KMS-11 (cell line): ENCODE measurements around the gene ATXN2.

Experiments
- H2AFZ ChIP-seq: fragments of 200-600 bp; sonication (generic); 2 replicates; pipeline ENCODE4 v1.6.1; 2016; ENCODE audit warnings: antibody characterized with exemption, mixed run types, low read depth
- H3K27ac ChIP-seq: fragments of 200-600 bp; sonication (generic); 2 replicates; pipeline ENCODE4 v1.6.1; 2016; ENCODE audit warnings: mild to moderate bottlenecking, mixed run types
- H3K27me3 ChIP-seq: fragments of 200-600 bp; sonication (generic); 2 replicates; pipeline ENCODE4 v1.6.1; 2017; ENCODE audit warnings: mild to moderate bottlenecking, low read depth, mixed run types, moderate library complexity; ENCODE audit not compliant: insufficient read depth
- H3K36me3 ChIP-seq: fragments of 200-600 bp; sonication (generic); 2 replicates; pipeline ENCODE4 v1.6.1; 2017; ENCODE audit warnings: mild to moderate bottlenecking, mixed run types; ENCODE audit not compliant: insufficient read depth
- H3K4me1 ChIP-seq: fragments of 200-600 bp; sonication (generic); 2 replicates; pipeline ENCODE4 v1.6.1; 2016; ENCODE audit warnings: mild to moderate bottlenecking, low read depth, mixed run types; ENCODE audit not compliant: poor library complexity, severe bottlenecking
- H3K4me2 ChIP-seq: fragments of 200-600 bp; sonication (generic); 2 replicates; pipeline ENCODE4 v1.7.0; 2016; ENCODE audit warnings: mild to moderate bottlenecking, mixed run types
- H3K4me3 ChIP-seq: fragments of 200-600 bp; sonication (generic); IDR thresholded peaks from 2 replicates; pipeline ENCODE4 v1.6.1; 2017; ENCODE audit warnings: low read depth, low read length, mixed read lengths; ENCODE audit not compliant: insufficient read depth
- H3K79me2 ChIP-seq: fragments of 200-600 bp; sonication (generic); 2 replicates; pipeline ENCODE4 v1.6.1; 2016; ENCODE audit warnings: low read depth, mixed run types; ENCODE audit not compliant: insufficient read depth
- H3K9ac ChIP-seq: fragments of 200-600 bp; sonication (generic); 2 replicates; pipeline ENCODE4 v1.6.1; 2016; ENCODE audit warnings: mild to moderate bottlenecking, mixed run types
- H4K20me1 ChIP-seq: fragments of 200-600 bp; sonication (generic); 2 replicates; pipeline ENCODE4 v1.6.1; 2016; ENCODE audit warnings: mild to moderate bottlenecking, mixed run types; ENCODE audit not compliant: insufficient read depth
- TF ChIP-seq, protein P1 (sequence below): fragments of 200-600 bp; sonication (generic); conservative IDR thresholded peaks from 2 replicates; pipeline ENCODE4 v1.6.1; 2017; ENCODE audit warnings: low read depth, mild to moderate bottlenecking, antibody characterized with exemption, low read length, moderate library complexity, mixed read lengths

The ATXN2 gene

DNA sequence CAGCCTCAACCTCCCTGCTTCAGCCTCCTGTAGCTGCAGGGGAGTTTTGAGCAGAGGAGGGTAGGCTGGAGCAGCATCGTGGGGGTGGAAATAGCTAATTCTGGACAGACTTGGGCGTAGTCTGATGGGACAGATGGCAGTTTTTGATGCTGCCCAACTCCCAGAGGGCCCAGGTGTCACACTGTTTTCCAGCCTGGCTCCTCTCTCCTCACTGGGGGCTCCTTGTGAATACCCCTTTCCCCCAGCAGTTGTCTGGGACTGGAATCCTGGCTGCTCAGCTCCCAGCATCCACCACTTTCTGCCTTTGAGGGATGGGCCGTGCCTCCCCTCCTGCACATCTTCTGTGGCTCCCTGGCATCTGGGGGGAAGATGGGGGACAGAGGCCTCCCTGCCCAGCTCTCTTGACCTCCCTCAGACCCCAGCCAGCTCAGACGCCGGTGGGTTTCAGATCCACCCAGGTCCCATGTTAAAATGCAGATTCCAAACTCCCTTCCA, 159.4 kb downstream of the ATXN2 start:
- Histone ChIP-seq H3K9ac (no peak overlapping the region), H3K27ac (peak overlapping the region; percentile 96; the same call in 1 of the 2 replicates)

DNA sequence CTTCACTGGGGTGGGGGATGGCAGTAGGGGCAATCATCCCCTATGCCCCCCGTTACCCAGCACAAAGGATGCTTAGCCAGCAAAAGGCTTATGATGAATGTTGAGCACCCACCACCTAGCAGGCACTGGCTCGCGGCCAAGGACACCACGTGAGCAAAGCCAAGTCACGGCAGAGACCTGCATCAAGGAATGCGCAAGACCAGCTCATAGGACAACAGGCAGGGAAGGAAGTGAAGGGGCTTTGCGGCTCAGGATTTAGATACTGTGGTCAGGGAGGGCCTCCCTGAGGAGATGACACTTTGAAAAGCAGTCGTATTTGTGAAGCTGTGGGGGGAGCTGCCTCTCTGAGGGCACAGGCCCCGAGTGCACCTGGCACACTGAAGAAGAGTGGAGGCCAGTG, 160.6 kb downstream of the ATXN2 start:
- H3K4me2 ChIP-seq: peak overlapping the region; percentile 63
- no peak overlapping the region for H2AFZ ChIP-seq
- H3K27ac ChIP-seq: peak overlapping the region; percentile 96
- peak overlapping the region; percentile 15; the same call in 1 of the 2 replicates for H3K9ac ChIP-seq
- TF ChIP-seq, protein P1, sequence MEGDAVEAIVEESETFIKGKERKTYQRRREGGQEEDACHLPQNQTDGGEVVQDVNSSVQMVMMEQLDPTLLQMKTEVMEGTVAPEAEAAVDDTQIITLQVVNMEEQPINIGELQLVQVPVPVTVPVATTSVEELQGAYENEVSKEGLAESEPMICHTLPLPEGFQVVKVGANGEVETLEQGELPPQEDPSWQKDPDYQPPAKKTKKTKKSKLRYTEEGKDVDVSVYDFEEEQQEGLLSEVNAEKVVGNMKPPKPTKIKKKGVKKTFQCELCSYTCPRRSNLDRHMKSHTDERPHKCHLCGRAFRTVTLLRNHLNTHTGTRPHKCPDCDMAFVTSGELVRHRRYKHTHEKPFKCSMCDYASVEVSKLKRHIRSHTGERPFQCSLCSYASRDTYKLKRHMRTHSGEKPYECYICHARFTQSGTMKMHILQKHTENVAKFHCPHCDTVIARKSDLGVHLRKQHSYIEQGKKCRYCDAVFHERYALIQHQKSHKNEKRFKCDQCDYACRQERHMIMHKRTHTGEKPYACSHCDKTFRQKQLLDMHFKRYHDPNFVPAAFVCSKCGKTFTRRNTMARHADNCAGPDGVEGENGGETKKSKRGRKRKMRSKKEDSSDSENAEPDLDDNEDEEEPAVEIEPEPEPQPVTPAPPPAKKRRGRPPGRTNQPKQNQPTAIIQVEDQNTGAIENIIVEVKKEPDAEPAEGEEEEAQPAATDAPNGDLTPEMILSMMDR: no peak
- H4K20me1 ChIP-seq: no peaks in the 10 kb centered on the region
- H3K36me3 ChIP-seq: no peaks in the 10 kb centered on the region
- H3K4me3 ChIP-seq: no peak overlapping the region
- H3K79me2 ChIP-seq: peaks cover 42% of the 10 kb centered on the region
- peaks cover 100% of the 10 kb centered on the region for H3K4me1 ChIP-seq
- no peaks in the 10 kb centered on the region for H3K27me3 ChIP-seq

More for the DNA sequence above, 159.4 kb downstream of the ATXN2 start:
- TF ChIP-seq, protein P1: no peak
- H3K4me3 ChIP-seq: no peak overlapping the region
- no peaks in the 10 kb centered on the region for H3K27me3 ChIP-seq
- peaks cover 42% of the 10 kb centered on the region for H3K79me2 ChIP-seq
- no peaks in the 10 kb centered on the region for H3K36me3 ChIP-seq
- no peak overlapping the region for H2AFZ ChIP-seq
- peak overlapping the region; percentile 63; the same call in 1 of the 2 replicates for H3K4me2 ChIP-seq
- no peaks in the 10 kb centered on the region for H4K20me1 ChIP-seq
- H3K4me1 ChIP-seq: peaks cover 100% of the 10 kb centered on the region

GRCh38 chr12:111437816-111438454, 161.2 kb downstream of the ATXN2 start:
- H3K9ac ChIP-seq: no peak overlapping the region
- H3K27me3 ChIP-seq: no peaks in the 10 kb centered on the region
- TF ChIP-seq, protein P1: no peak
- peaks cover 100% of the 10 kb centered on the region for H3K4me1 ChIP-seq
- H3K4me2 ChIP-seq: peak overlapping the region; percentile 63; the same call in 1 of the 2 replicates
- H4K20me1 ChIP-seq: no peaks in the 10 kb centered on the region
- no peak overlapping the region for H3K4me3 ChIP-seq
- no peak overlapping the region for H2AFZ ChIP-seq
- peak overlapping the region; percentile 96 for H3K27ac ChIP-seq
- no peaks in the 10 kb centered on the region for H3K36me3 ChIP-seq
- H3K79me2 ChIP-seq: peaks cover 42% of the 10 kb centered on the region

GRCh38 chr12:111436811-111437210, 162.3 kb downstream of the ATXN2 start:
- TF ChIP-seq, protein P1: no peak
- Histone ChIP-seq H3K4me2 (peak overlapping the region; percentile 29; the same call in 1 of the 2 replicates), H4K20me1 (no peaks in the 10 kb centered on the region), H3K36me3 (no peaks in the 10 kb centered on the region), H3K79me2 (peaks cover 50% of the 10 kb centered on the region), H2AFZ (no peak overlapping the region), H3K4me3 (no peak overlapping the region), H3K27ac (peak overlapping the region; percentile 96; the same call in 1 of the 2 replicates), H3K27me3 (no peaks in the 10 kb centered on the region), H3K9ac (no peak overlapping the region), H3K4me1 (peaks cover 100% of the 10 kb centered on the region)
